ENCODE results near the gene KIF12.
"Not testable (repeated sequence)": the region's sequence is repeated elsewhere in the genome, so short reads cannot be mapped to it uniquely, and the experiment has no call there.

Gene KIF12

GRCh38 chr9:114046237-114046755 lies 52.8 kb downstream of the KIF12 start:
- DNase-seq (ENCODE audit: low spot score) = no peak

DNA sequence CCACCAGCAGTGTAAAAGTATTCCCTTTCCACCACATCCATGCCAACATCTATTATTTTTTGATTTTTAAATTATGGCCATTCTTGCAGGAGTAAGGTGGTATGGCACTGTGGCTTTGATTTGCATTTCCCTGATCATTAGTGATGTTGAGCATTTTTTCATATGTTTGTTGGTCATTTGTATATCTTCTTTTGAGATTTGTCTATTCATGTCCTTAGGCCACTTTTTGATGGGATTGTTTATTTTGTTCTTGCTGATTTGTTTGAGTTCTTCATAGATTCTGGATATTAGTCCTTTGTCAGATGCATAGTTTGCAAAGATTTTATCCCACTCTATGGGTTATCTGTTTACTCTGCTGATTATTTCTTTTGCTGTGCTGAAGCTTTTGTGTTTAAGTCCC lies 55.4 kb downstream of the KIF12 start:
- not testable (repeated sequence) for DNase-seq (ENCODE audit: low spot score)

Data from kidney capillary endothelial cell (primary cell).